ENCODE results near the gene TEDC2.

TEDC2 gene

DNA sequence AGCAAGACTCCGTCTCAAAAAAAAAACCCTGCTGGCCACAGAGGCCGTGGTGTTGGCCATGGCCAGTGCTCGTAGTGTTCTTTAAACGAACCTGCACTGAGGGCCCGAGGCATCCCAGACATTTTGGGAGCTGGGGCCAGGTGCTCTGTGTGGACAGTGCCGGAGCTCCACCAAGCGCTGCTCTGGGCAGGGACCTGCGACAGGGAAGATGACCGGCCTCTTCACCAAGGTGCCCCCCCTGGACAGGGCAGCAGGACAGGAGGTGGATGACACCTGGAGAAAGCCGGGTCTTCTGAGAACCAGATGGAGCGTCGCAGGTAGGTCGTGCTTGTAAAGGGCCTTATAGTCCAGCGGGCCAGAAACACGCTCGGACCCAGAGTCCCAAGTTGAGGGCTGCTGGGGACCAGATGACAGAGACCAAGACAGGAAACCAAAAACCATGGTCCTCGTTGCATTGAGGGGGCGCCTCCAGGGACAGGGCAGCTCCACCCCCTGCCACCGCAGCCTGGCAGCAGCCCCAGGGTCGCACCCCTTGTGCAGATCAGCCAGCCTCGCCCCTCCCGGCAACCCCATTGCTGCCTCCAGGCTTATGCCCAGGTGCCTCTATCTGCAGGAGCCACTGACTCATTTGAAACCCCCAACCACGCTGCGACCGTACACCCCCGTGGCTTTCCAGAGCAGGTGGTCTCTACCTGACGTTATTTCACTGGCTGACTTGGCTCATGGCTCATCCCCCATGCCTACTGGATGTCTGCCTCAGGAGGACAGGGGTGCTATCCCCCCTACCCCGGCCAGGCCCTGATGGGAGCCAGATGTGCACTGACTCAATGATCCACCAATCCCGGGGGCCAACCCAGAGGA, 7.0 kb downstream of the TEDC2 start:
- DNase-seq (ENCODE audit: low spot score), result no peak

DNA sequence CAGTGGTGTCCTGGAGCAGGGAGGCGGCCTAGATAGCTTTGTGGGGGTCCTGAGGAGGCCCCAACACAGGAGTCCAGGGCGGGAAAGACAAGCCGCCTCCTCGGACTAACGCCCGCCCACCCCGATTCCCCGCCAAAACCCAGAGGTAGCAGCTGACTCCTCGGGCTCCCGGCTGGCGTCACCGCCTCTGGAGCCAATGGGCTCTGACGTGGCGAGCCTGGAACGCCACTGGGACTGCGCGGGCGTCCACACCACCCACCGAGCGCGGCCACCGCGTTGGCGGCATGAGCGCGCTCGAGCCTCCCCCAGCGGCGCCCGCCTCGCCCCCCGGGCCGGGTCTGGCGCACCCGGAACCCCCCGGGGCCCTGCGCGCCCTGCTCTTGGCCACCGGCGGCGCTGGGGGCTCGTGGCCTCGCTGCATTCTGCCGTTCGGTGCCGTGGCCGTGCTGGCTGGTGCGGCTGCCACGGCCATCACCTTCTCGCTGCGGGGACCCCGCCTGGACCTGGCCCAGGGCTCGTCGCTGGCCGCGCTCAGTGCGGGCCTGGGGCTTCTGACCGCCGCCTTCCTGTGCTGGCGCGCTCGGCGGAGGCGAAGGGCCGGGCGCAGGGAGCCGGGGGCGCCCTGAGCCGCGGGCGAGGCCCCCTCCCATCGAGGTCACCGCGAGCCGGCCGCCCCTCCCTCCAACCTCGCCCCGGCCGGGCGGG, 7.8 kb downstream of the TEDC2 start:
- DNase-seq (ENCODE audit: low spot score), result peak; percentile 80

DNA sequence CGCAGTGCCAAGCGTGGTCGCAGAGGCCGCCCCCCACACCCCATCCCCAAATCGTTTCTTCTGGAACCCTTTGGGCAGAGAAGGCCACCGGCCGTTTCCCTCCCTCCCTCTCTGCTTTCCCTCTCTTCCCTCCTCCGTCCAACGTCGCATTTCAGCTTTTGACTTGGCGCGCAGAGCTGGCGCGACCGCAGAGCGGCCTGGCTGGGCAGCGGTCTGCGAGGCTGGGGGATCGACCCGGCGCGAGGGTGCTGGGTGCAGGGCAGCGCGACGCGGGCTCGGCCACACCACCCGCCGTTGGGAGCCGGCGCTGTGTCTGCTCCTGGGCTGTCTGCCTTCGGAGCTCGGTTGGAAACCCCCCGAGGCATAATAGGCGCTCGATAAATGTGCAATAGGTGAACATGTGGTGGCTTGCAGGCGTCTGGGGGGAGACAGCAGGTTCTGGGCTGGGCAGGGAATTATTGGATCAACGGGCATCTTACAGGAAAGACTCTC, 8.4 kb downstream of the TEDC2 start:
- no peak for DNase-seq (ENCODE audit: low spot score)

DNA sequence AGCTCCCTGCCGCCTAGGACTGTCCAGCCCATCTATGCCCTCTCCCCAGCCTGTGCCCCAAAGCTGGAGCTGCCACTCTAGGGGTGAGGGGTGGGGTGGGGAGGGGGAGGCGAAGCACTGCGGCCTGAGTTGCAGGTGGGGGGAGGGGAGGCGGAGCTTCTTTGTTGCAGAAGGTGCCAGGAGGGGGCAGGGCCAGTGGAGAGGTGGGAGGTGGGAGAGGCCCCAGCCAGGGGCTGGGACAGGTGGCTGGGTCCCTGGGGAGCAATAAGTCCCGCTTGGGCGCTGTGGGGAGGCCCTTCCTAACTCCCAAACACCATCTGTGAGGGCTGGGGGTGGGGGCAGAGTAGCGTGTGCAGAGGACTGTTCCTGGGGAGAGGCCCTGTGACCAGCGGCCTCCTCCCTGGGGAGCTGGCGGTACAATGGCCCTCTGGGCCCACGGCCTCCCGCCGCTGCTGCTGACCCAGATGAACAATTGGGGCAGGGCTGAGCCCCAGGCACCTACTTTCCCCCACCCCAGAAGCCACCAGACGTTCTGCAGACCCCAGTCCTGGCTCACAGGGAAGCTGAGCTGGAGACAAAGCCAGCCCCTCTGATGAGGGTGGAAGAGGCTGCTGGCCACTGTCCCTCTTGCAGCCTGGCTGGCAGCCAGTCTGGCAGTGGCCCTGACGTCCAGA, 9.0 kb downstream of the TEDC2 start:
- peak; percentile 89 for DNase-seq (ENCODE audit: low spot score)

DNA sequence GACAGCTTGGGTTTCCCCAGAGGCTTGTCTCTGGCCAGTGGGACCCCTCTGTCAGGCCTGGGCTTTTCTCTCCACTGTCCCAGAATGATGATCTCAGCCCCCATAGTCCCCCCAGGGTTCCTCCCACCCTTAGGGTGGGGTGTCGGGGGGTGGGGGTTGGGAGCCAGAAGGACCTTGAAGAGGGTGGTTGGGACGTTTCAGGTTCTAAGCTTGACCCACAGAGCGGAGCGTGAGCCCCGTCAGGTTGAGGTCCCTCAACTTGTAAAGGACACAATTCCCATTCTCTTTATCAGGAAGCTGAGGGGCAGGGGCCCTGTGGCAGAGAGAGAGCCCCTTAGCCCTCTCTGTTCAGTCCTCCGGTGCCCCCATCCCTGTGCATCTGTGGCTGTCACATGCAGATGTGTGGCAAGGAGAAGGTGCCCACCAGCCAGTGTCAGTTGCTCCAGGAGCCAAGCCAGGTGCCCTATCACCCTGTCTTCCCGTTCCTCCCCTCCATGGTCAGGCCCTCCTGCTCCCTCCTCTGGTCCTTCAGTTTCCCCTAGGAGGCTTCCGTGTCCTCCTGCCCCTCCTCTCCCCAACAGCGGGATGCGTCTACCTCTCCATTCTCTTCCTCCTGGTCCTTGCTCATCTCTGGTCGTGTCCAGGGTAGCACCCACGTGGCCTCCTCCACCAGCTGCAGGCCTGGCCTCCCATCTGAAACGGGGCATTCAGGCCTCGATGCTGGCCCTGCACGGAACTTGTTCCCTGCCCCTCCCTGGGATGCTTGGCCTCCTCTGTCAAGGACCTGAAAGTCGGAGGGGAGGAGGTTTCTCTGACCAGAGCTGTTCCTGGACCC, 9.7 kb downstream of the TEDC2 start:
- DNase-seq (ENCODE audit: low spot score), result no peak

DNA sequence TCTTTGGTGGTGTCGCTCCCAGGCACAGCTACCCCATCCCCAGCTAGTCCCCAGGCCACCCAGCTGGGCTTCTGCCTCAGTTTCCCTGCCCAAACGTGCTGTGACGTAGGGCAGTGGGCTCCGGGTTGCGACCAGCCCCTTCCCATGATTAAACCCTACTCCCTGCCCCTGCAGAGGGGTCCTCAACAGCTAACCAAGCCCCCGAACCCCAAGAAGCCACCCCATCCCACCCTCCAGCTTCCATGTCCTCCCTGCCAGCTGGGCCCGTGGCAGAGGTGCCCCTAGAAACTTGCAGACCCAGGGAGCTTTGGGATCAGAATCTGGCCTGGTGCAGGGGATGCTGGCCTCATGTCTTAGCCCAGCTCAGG, 10.3 kb downstream of the TEDC2 start:
- no peak for DNase-seq (ENCODE audit: low spot score)

DNA sequence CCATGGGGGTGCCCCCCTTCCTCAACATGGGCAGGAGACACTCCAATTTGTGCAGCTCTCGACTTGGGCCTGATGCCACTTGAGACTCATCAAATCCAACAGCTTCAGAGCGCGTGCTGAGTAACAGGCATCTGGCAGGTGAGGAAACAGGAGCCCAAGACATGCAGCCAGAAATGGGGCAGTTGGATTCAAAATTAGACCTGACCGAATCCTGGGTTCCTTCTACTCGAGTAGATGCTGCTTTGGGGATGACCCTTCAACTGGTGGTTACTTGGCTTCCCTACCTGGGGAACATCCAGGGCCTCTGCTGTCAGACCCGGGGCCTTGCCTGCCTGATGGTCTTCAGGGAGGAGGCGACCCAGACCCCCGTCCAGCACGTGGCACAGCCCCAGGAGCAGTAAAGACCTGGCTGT, 10.7 kb downstream of the TEDC2 start:
- no peak for DNase-seq (ENCODE audit: low spot score)

DNA sequence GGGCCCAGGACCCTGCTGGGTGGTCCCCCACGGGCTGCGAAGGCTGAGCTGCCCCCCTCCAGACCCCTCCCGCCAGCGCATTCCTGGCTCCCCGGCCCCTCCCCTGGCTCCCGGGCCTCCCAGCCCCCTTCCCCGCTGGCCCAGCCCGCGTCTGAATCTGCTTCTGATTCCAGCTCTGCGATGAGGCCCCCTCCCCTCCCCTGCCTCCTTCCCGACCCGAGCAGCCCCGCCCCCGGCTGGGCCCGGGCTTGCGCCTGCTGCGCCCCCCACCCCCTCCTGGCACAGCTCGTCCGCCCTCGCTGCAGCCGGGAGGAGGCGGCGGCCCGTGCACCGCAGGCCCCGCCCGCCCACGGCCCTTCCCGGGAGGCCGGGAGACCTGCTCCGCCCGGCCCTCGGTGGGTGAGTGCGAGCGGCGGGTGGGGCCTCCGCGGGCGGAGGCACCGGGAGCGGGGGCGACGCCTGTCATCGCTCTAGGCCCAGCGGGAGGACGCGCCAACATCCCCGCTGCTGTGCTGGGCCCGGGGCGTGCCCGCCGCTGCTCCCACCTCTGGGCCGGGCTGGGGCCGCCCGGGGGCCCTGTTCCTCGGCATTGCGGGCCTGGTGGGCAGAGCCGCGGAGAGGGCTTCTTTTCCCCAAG, 11.2 kb downstream of the TEDC2 start, which contains the start of gene NTN3:
NTN3 (plus strand) TSS at position 282 of the 637 bp plus-strand sequence. CDS start 405 bp downstream, outside the sequence.
- peak; percentile 89 for DNase-seq (ENCODE audit: low spot score)

DNA sequence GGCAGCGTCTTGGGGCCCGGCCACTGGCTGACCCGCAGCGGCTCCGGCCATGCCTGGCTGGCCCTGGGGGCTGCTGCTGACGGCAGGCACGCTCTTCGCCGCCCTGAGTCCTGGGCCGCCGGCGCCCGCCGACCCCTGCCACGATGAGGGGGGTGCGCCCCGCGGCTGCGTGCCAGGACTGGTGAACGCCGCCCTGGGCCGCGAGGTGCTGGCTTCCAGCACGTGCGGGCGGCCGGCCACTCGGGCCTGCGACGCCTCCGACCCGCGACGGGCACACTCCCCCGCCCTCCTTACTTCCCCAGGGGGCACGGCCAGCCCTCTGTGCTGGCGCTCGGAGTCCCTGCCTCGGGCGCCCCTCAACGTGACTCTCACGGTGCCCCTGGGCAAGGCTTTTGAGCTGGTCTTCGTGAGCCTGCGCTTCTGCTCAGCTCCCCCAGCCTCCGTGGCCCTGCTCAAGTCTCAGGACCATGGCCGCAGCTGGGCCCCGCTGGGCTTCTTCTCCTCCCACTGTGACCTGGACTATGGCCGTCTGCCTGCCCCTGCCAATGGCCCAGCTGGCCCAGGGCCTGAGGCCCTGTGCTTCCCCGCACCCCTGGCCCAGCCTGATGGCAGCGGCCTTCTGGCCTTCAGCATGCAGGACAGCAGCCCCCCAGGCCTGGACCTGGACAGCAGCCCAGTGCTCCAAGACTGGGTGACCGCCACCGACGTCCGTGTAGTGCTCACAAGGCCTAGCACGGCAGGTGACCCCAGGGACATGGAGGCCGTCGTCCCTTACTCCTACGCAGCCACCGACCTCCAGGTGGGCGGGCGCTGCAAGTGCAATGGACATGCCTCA, 12.0 kb downstream of the TEDC2 start:
- no peak for DNase-seq (ENCODE audit: low spot score)

DNA sequence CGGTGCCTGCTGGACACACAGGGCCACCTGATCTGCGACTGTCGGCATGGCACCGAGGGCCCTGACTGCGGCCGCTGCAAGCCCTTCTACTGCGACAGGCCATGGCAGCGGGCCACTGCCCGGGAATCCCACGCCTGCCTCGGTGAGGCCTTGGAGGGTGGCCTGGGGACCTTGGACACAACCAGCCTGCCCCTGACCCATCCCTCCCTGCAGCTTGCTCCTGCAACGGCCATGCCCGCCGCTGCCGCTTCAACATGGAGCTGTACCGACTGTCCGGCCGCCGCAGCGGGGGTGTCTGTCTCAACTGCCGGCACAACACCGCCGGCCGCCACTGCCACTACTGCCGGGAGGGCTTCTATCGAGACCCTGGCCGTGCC, 12.6 kb downstream of the TEDC2 start:
- no peak for DNase-seq (ENCODE audit: low spot score)

DNA sequence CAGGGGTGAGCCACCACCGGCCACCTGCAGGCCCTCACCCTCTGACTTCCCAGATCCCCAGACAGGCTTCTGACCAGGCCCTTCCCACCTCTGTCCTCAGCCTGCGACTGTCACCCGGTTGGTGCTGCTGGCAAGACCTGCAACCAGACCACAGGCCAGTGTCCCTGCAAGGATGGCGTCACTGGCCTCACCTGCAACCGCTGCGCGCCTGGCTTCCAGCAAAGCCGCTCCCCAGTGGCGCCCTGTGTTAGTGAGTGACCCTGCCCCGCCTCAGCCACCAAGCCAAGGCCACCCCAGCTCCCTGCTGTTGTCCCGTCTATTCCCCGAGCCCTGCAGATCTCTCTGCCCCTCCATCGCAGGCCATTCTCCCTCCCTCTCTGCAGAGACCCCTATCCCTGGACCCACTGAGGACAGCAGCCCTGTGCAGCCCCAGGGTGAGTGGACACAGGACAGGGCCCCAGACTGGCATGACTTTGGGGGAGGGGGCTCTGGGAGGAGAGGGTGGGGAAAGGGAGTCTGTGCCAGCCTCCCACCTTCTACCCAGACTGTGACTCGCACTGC, 13.1 kb downstream of the TEDC2 start:
- no peak for DNase-seq (ENCODE audit: low spot score)

DNA sequence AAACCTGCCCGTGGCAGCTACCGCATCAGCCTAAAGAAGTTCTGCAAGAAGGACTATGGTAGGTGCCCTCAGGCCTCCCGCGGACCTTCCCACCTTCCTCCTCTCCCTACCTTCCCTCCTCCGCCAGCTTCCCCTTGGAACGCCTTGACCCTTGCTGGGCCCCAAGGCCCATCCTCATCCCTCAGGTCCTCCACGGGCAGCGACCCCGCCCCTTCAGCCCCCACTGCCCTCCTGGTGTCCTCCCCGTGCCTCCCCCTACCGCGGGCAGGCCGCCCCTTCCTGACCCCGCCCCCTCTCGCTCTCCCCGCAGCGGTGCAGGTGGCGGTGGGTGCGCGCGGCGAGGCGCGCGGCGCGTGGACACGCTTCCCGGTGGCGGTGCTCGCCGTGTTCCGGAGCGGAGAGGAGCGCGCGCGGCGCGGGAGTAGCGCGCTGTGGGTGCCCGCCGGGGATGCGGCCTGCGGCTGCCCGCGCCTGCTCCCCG, 13.6 kb downstream of the TEDC2 start:
- DNase-seq (ENCODE audit: low spot score), result peak; percentile 64

DNA sequence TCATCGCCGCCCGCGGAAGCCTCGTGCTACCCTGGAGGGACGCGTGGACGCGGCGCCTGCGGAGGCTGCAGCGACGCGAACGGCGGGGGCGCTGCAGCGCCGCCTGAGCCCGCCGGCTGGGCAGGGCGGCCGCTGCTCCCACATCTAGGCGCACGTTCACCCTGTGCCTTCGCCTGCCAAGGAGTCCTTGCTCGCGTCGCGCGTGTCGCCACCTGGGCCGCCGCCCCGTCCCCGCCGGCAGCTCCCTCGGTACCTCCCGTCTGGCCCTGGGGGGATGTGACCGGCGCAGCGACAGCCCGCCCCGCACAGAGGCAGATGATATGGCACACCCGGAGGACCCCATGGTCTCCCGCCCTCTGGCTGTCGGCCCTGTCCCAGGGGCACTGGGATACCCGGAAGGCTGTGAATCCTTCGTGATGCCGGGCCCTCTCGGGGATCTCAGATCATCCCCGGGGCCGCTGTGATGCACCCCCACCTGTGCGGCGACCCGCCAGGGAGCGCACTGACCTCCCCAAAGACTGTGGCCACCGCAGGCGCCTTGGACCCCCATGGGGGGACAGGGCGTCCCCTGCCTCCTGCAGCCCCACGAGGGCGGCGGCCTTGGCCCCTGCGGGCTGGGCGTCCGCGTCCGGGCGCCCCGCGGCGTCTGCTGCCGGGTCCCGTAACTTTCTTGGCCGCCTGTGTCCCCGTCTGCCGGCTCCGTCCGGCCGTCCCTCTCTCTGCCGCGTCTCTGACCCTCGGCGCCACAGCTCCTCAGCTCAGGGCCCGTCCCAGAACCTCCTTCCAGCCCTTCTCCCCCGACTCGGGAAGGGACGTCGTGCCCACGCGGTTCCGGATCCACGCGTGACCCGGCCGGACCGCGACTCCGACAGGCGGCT, 14.3 kb downstream of the TEDC2 start:
- DNase-seq (ENCODE audit: low spot score), result peak; percentile 61

DNA sequence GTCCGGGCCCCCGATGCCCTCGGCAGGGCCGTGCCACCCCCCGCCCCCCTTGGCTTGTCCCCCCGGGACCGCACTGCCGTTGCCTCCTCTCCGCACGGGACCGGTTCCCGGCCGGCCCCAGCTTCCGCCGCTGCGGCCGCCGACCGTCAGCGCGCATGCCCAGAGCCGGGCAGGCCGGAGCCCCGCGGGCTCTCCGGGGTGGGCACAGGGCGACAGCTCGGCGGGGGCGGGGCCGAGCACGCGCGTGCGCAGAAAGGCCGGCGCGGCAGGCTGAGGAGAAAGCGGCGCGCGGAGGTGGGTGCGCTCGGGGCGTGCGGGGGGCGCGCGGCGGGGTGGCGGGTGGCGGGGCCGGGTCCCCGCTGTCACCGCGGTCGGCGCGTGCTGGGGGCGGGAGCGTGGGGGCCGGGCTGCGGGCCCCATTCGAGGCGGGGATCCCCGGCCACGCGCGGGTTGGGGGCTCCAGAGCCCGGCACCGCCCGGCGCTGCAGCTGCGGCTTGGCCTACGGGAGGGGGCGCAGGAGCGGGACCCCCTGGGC, 15.0 kb downstream of the TEDC2 start, which contains the start of gene TBC1D24:
TBC1D24 (plus strand) TSS at position 251 of the 536 bp plus-strand sequence. CDS start 21,022 bp downstream, outside the sequence.
- peak; percentile 96 for DNase-seq (ENCODE audit: low spot score)

DNA sequence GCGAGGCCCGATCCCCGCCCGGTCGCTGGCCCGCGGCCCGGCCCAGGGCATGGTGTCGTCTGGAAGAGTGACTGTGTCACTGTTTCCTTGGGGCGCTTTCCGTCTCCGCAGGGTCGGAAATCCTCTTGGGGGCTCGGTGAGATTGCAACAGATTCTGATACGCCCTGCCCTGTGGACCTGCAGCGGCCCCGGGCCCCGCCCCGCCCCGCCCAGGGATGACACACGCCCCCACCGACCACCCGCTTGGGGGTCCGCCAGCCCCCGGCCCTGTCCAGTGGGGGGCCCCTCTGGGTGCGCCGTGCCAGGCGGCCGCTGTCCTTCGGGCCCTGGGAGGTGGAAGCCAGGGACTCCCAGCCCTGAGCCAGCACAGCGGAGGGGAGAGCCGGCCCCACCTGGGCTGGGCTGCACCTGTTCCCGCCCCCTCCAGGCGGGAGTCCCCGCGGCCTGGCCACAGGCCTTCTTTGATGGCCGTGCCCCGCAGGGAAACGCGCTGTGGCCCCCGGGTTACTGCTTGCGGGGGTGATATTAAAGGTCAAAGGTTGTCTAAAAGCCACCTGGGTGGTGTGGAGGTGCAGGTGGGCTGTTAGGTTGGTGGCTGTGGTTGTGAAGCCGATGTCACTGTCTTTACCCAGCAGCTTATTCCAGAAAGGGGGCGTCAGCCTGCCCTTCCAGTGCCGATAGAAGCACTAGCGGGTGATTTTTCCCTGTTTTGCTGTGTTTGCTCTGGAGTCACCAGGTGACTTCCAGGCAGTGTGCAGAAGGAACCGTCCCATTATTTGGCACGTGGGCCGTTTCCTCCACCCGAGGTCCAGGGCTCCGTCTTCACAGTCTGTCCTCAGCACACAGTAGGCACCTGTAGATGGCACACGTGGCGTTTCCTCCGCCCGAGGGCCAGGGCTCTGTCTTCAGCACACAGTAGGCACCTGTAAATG, 15.8 kb downstream of the TEDC2 start:
- peak; percentile 64 for DNase-seq (ENCODE audit: low spot score)

DNA sequence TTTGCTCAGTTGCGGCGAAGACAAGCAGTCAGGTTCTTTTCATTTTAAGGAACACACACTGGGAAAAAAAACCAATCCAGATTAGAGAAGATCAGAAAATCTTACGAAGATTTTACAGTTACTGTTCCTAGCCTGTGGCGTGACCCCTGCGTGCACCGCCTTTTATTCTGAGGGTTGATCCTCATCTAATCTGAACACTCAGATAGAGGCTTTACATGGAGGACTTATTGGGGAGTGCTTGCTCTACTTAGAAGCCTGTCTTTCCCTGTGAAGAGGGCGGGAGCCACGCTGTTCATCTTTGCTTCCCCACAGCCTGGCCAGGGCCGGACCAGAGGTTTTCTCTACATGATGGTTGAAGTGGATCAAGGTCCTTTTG, 16.4 kb downstream of the TEDC2 start:
- no peak for DNase-seq (ENCODE audit: low spot score)

DNA sequence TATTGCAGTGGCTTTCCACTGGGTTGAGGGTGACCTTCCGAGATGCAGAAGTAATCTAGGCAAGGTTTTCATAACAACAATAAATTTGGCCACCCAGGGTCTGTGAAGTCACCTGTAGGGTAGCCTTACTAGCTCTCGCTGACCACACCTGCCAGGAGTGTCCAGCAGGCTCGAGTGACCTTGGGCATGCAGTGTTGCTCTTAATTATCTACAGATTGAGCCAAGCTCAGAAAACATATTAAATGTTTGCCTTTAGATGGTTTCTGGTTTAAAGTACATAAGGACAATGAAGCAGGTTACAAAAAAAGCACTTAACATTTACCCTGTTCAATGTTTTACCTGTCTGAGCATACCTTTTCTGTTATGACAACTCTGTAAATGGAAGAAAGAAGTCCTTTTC, 16.8 kb downstream of the TEDC2 start:
- no peak for DNase-seq (ENCODE audit: low spot score)
